Gastrocnemius medialis (tissue), 4 donors: ENCODE measurements around the gene CACNA1C. TPM values are rescaled to one million over a fixed set of nuclear protein-coding genes. Genes with fewer than 3 reads are reported as not detected.

Experiments used
- ATAC-seq, 2 donors: fragments of 150-250 bp; one replicate each; pipeline ENCODE4 v1.9.1; 2016
- DNase-seq, 2 donors: peaks; one replicate each; pipeline ENCODE4 v3.0.0-alpha.2; 2019
- H3K27ac ChIP-seq, 4 donors: fragments of 200-600 bp; sonication (generic); 1 replicate in 1 of 4; 2 replicates in 3 of 4; pipeline ENCODE4 v1.5.1; 2016 to 2018; ENCODE audit warnings: mild to moderate bottlenecking in 2 of 4, moderate library complexity in 1 of 4
- H3K27me3 ChIP-seq, 3 donors: fragments of 200-600 bp; sonication (generic) in 2 of 3; 1 replicate in 1 of 3; 2 replicates in 2 of 3; pipeline versions ENCODE4 v1.5.1 to v1.6.0; 2016 to 2019; ENCODE audit warnings: mild to moderate bottlenecking in 1 of 3, moderate library complexity in 1 of 3
- H3K36me3 ChIP-seq, 2 donors: fragments of 200-600 bp; sonication (generic) in 1 of 2; one replicate each; pipeline ENCODE4 v1.5.1; 2017 to 2018
- H3K4me1 ChIP-seq, 2 donors: fragments of 200-600 bp; sonication (generic) in 1 of 2; one replicate each; pipeline ENCODE4 v1.5.1; 2016 to 2017; ENCODE audit warnings: mild to moderate bottlenecking in 2 of 2
- H3K4me3 ChIP-seq, 4 donors: fragments of 200-600 bp; sonication (generic) in 3 of 4; 1 replicate in 1 of 4; 2 replicates in 3 of 4; pipeline ENCODE4 v1.5.1; 2016 to 2019; ENCODE audit warnings: mild to moderate bottlenecking in 2 of 4
- H3K9me3 ChIP-seq, 3 donors: fragments of 200-600 bp; sonication (generic) in 2 of 3; 1 replicate in 1 of 3; 2 replicates in 2 of 3; pipeline ENCODE4 v1.5.1; 2016 to 2019
- POLR2A ChIP-seq, 2 donors: fragments of 450-650 bp; IDR thresholded peaks; one replicate each; pipeline ENCODE4 v1.6.1; 2017; ENCODE audit warnings: antibody characterized with exemption in 2 of 2, mild to moderate bottlenecking in 2 of 2, moderate library complexity in 2 of 2
- in situ Hi-C, 4 donors: fragments of 200-750 bp; cut with MboI; loops; one replicate each; pipeline versions ENCODE4 v1.15.0 to v1.8.0; 2017; ENCODE audit warnings: low sequenced_read_pairs in 4 of 4
- intact Hi-C: fragments of 100-400 bp; cut with DNase I; formaldehyde crosslinking; loops from one replicate; pipeline ENCODE4 v1.15.1; 2023; ENCODE audit warnings: low total_unique reads
- total RNA-seq, 4 donors: library from RNA; depleted of rRNA; stranded (reverse); fragments of >200 nt; gene quantifications; one replicate each; pipeline versions ENCODE4 v1.1.0 to v1.2.3, GENCODE V29; 2016
- TF ChIP-seq, protein P1 (sequence below), 5 experiments: fragments of 450-650 bp in 3 of 5; fragments of 200-600 bp in 2 of 5; sonication (generic) in 2 of 5; IDR thresholded peaks in 4 of 5; conservative IDR thresholded peaks in 1 of 5; 1 replicate in 4 of 5; 2 replicates in 1 of 5; pipeline ENCODE4 v1.5.1; 2016 to 2019; ENCODE audit warnings: antibody characterized with exemption in 5 of 5, mild to moderate bottlenecking in 3 of 5, moderate library complexity in 3 of 5

Gene CACNA1C
- total RNA-seq, 4 donors from 2014 or later, result 0.80 to 1.8 (median 0.91) TPM

DNA sequence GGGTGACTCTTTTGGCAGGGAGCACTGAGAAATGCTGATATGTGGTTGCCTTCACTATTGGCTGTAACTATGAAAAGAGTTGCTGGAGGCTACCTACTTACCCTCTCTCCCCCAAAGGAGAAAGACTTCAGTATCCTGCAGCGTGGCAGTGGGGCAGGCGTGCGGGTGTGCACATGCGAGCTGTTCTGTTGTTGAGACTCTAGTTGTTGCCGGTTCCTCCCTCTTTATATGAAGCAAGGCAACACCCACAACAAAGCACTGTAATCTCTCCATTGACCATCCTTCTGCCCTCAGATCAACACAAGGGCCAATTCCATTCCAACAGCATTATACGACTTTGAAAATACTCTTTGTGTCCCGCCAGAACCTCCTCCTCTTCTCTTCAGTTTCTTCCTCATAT is 259.4 kb downstream of the CACNA1C start:
- Histone ChIP-seq H3K9me3 (peaks cover 0 to 4% (median 0%) of the 10 kb centered on the region in 3 donors), H3K27ac (no peak overlapping the region), H3K4me1 (no peaks in the 10 kb centered on the region), H3K36me3 (no peaks in the 10 kb centered on the region), H3K4me3 (no peak overlapping the region), H3K27me3 (no peaks in the 10 kb centered on the region)
- DNase-seq (no peak), ATAC-seq (no peak)
- TF ChIP-seq, protein P1, sequence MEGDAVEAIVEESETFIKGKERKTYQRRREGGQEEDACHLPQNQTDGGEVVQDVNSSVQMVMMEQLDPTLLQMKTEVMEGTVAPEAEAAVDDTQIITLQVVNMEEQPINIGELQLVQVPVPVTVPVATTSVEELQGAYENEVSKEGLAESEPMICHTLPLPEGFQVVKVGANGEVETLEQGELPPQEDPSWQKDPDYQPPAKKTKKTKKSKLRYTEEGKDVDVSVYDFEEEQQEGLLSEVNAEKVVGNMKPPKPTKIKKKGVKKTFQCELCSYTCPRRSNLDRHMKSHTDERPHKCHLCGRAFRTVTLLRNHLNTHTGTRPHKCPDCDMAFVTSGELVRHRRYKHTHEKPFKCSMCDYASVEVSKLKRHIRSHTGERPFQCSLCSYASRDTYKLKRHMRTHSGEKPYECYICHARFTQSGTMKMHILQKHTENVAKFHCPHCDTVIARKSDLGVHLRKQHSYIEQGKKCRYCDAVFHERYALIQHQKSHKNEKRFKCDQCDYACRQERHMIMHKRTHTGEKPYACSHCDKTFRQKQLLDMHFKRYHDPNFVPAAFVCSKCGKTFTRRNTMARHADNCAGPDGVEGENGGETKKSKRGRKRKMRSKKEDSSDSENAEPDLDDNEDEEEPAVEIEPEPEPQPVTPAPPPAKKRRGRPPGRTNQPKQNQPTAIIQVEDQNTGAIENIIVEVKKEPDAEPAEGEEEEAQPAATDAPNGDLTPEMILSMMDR (IDR thresholded peaks at IDR 0.05 in 4 of 5, conservative IDR thresholded peaks at IDR 0.05 in 1 of 5), result no peak
- TF ChIP-seq POLR2A (IDR thresholded peaks at IDR 0.05), result no peak
- intact Hi-C loops, result no loop called here
- in situ Hi-C loops, result no loop called here

DNA sequence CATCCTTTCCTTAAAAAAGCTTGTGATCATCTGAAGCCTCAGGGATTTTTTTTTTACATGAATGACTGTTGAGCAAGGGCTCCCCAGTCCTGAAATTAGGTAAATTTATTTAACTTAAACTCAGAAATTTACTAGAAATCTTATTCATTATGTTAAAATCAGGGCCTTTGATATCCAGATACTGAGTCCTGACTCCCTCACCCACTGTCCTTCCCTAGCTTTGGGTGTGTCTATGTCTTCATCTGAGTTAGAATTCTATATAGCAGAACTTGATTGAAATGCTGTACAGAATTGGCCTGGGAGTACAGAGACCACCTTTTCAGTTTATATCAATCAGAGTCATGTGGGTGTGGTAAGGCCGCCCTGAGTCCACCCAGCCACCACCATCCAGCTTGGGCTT is 260.0 kb downstream of the CACNA1C start:
- Histone ChIP-seq H3K27ac (no peak overlapping the region), H3K4me3 (no peak overlapping the region), H3K27me3 (no peaks in the 10 kb centered on the region), H3K36me3 (no peaks in the 10 kb centered on the region), H3K9me3 (peaks cover 0 to 4% (median 0%) of the 10 kb centered on the region in 3 donors), H3K4me1 (no peaks in the 10 kb centered on the region)
- DNase-seq, result no peak
- in situ Hi-C loops (no loop called here), intact Hi-C loops (no loop called here)
- TF ChIP-seq, protein P1 (IDR thresholded peaks at IDR 0.05 in 4 of 5, conservative IDR thresholded peaks at IDR 0.05 in 1 of 5), result no peak
- TF ChIP-seq POLR2A (IDR thresholded peaks at IDR 0.05), result no peak
- ATAC-seq, result no peak

DNA sequence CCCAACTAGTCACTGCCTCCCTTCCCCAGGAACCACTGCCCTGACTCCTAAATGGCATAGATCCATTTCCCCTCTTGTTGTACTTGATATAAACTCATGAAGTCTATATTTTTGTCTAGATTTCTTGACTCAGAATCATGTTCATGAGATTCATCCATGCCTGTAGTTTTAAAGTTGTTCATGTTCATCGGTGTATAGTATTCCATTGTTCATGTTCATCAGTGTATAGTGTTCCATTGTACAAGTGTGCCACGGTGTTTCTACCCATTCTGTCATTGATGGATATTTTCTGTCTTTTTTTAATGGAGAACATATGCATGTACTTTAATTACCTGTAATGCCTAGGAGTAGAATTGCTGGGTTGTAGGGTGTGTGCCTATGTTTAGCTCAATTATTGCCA is 261.7 kb downstream of the CACNA1C start:
- DNase-seq (no peak), ATAC-seq (no peak)
- Histone ChIP-seq H3K27me3 (no peaks in the 10 kb centered on the region), H3K9me3 (no peaks in the 10 kb centered on the region), H3K36me3 (no peaks in the 10 kb centered on the region), H3K4me3 (no peak overlapping the region), H3K27ac (no peak overlapping the region), H3K4me1 (no peaks in the 10 kb centered on the region)
- TF ChIP-seq, protein P1 (IDR thresholded peaks at IDR 0.05 in 4 of 5, conservative IDR thresholded peaks at IDR 0.05 in 1 of 5), result no peak
- TF ChIP-seq POLR2A (IDR thresholded peaks at IDR 0.05), result no peak
- in situ Hi-C loops (no loop called here), intact Hi-C loops (no loop called here)

DNA sequence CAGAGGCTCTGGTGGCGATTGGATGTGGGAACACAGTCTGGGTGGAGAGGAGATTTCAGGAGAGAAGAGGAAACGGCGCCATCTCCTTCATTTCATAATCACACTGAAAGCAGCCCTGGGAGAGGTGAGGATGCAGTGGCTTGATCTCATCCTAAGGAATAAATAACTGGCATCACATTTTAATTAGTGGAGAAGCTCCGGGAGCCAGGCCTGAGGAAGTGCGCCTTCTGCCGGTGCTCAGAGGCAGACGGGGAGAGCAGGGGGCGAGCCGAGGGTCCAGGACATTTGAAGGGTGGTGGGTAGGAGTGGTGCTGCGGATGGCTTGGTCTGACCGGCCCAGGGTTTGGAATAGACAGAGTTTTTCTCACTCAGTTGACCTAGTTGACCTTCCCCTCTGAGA is 265.0 kb downstream of the CACNA1C start:
- intact Hi-C loops, result no loop called here
- H3K4me1 ChIP-seq, result peaks cover 0 to under 1% of the 10 kb centered on the region in 2 donors

More for the DNA sequence above, 265.0 kb downstream of the CACNA1C start:
- H3K9me3 ChIP-seq, result no peaks in the 10 kb centered on the region
- H3K27me3 ChIP-seq, result no peaks in the 10 kb centered on the region
- no peak overlapping the region for H3K27ac ChIP-seq
- DNase-seq (no peak), ATAC-seq (no peak)
- no peaks in the 10 kb centered on the region for H3K36me3 ChIP-seq
- in situ Hi-C loops, result no loop called here
- H3K4me3 ChIP-seq, result no peak overlapping the region
- TF ChIP-seq POLR2A (IDR thresholded peaks at IDR 0.05), result no peak
- TF ChIP-seq, protein P1 (IDR thresholded peaks at IDR 0.05 in 4 of 5, conservative IDR thresholded peaks at IDR 0.05 in 1 of 5), result no peak
